B cell (primary cell): ENCODE results near the gene SELENON.

Experiments used
- EZH2 ChIP-seq: IDR thresholded peaks from 2 replicates; pipeline ENCODE4 v1.6.1; 2012; ENCODE audit warnings: borderline replicate concordance, low read depth, mild to moderate bottlenecking, moderate library complexity, low read length; ENCODE audit not compliant: insufficient read depth, poor library complexity, severe bottlenecking
- TF ChIP-seq, protein P1 (sequence below): fragments of 200-600 bp; IDR thresholded peaks from one replicate; pipeline ENCODE4 v1.8.0; 2022; ENCODE audit warnings: antibody characterized with exemption, mild to moderate bottlenecking

DNA sequence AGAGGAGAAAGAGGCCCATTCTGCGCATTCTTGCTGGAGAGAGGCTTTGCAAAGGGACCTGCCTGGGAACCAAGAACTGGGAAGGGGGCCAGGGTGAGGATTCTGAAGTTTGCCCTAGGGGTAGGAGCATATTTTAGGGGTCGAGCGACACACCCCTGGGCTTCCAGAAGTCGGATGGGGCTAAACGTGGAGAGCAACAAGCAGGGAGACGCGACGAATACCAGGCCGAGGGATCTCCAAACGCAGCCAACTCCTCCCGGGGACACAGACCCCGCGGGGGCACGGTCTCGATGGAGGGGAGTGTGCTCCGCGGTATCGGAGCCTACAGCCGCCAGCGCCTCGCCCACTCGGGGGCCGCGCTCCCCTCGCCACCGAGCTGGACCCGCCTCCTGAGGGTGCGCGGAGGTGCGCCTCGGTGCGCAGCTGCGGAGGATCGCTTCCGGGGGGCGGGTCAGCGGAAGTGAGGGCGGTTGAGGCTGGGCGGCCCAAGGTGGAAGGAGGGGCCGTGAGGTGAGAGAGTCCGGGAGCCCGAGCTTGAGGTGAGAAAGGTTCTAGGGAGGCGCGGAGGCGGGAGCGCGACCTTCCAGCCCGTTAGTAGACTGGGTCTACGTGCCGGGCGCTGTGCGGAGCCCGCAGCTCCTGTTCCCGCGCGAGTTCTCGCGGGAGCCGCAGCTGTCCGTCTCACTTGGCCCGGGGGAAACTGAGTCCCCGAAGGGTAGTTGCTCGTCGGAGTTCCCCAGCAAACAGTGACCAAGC is 19.7 kb downstream of the SELENON start, which contains the start of gene MTFR1L:
- TF ChIP-seq, protein P1, sequence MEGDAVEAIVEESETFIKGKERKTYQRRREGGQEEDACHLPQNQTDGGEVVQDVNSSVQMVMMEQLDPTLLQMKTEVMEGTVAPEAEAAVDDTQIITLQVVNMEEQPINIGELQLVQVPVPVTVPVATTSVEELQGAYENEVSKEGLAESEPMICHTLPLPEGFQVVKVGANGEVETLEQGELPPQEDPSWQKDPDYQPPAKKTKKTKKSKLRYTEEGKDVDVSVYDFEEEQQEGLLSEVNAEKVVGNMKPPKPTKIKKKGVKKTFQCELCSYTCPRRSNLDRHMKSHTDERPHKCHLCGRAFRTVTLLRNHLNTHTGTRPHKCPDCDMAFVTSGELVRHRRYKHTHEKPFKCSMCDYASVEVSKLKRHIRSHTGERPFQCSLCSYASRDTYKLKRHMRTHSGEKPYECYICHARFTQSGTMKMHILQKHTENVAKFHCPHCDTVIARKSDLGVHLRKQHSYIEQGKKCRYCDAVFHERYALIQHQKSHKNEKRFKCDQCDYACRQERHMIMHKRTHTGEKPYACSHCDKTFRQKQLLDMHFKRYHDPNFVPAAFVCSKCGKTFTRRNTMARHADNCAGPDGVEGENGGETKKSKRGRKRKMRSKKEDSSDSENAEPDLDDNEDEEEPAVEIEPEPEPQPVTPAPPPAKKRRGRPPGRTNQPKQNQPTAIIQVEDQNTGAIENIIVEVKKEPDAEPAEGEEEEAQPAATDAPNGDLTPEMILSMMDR: no peak
- TF ChIP-seq EZH2: no peak
